ENCODE measurements around the gene RAB17. TPM values are rescaled to one million over a fixed set of nuclear protein-coding genes. Genes with fewer than 3 reads are reported as not detected.

The RAB17 gene
- total RNA-seq, 1 donor from 2014 or later: 4.1 TPM

DNA sequence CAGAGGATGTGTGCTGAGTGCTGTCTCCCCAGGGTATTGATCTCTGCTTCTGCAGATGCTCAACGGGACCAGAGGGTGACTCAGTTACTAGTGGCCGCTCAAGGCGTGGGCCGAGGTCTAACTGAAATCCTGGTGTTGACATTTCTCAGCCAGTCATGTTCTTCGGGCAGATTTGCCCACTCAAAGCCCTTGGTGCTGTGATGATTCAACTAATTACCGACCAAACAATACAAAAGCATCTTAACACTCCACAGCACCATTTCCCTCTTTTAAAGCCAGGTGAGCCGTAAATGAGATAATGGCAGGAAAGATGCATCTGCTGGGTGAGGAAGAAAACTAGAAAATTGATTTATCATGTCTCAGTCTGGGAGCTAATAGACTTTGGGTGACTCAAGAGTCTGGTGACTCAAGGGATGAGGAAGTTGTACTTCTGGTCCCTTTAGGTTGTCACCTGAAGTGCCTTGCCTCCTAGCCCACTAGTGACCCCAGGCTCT, 56.8 kb downstream of the RAB17 start:
- no peak for DNase-seq
- ATAC-seq (ENCODE audit: poor library complexity): no peak
- intact Hi-C loops (cut with DNase I): no loop called here

DNA sequence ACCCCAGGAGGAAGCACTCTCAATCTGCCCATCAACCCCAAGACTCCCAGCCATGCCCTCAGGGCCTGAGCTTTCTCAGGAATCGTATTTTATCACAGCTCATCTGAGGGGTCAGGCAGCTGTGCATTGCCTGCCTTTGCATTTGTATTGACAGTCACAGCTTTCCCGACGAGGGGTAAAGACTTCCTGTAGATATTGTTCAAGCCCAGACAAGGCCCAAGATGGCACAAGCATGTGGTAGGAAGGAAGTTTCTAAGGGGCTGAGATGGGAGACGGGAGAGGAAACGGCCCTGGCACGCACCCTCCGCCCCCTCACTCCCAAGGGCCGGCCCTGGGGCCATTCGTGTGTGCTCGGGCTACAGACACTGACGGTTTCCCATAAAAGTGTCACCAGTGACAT, 58.4 kb downstream of the RAB17 start:
- DNase-seq (no peak), ATAC-seq (ENCODE audit: poor library complexity) (no peak)
- intact Hi-C loops (cut with DNase I): no loop called here

DNA sequence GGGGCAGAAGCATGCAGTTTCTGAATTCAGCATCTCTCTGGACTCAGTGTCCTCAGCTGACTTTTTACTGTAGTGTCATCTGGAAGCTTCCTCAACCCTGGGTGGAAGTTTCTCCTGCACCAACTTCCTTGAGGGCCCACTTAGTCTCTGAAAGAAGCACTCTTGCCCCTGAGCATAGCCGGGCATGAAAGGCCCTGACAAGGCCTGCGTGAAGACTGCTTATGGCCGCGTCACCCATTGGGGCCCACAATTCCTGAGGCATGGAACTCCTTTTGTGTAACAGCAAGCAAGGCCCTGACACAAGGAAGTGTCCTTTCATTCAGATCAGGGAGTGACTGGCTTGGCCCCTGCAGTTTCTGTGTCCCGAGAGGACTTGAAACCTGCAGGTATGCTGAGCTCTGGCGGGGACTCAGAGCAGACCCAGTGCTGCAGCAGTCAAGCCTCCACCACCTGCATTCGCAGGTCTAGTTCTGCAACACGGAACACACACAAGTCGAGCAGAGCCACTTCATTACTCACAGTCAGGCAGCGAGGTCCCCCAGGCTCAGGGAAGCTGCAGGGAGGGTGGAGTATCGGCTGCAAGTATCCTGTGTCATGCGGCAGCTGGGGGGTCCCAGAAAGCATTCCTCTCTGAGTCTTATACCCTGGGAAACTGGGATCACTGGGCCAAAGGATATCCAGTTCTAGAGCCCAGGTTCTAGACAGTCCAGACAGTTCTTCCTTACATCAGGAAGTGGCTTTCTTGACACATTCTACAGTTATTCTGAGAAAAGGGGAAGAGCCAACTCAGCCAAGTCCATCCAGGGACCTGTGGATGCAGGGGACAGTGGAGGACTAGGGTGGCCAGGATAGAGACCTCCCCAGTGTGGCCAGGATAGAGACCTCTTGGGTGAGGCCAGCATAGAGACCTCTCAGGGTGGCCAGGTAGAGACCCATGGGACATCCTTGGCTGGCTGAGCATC, 59.8 kb downstream of the RAB17 start:
- intact Hi-C loops (cut with DNase I): no loop called here
- ATAC-seq (ENCODE audit: poor library complexity): no peak
- no peak for DNase-seq

DNA sequence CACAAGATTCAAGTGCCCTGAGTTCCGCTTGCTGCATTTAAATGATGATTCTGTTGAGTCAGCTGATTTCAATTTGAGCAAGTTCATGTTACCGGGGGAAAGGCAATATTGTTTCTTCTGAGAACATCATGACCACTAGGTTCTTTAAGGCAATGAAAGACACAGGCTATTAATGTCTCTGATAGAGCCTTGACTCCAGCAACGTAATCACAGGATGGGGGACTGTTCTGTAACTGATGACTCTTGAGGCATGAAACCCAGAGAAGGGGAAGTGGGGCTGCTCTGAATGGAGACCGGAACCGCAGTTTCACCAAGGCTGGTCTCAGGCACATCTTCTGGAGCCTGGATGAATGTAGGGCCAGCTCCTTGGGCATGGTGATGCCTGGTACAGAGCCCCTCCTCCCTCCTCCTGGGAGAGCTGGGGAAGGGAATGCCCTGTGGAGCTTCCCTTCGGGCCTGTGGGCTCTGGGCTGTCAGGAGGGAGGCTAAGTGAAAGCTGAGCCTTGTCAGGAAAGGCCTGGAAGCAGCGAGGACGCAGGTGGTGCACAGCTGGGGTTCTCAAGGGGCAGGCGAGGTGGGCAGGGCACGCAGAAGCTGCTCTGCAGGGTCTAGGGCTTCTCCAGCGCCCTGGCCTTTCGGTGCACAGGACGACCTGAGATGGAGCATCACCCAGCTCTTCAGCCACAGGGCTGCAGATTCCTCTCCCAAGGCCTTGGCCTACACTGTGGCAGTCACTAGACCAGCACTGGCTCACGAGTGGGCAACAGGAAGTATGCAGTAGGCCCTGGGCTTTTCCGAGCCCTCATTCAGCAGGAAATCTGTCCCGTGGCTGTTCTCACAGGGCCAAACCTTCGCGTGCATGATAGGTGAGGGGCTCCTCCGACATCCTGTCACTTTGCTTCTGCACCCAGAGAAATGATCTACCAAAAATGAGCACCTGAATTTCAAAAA, 60.8 kb downstream of the RAB17 start:
- intact Hi-C loops (cut with DNase I): no loop called here
- DNase-seq: no peak
- ATAC-seq (ENCODE audit: poor library complexity): no peak

DNA sequence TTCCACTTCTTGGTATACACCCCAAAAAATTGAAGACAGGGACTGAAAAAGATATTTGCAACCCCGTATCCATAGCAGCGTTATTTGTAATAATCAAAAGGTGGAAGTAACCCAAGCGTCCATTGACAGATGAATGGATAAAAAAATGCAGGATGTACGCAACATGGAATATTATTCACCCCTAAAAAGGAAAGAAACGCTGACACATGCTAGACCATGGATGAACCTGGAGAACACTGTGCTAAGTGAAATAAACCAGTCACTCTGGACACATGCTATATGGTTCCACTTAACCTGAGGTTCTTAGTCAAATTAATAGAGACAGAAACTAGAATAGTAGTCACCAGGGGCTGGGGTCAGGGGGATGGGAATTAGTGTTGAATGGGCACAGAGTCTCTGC, 62.8 kb downstream of the RAB17 start:
- intact Hi-C loops (cut with DNase I): no loop called here
- no peak for ATAC-seq (ENCODE audit: poor library complexity)
- no peak for DNase-seq

DNA sequence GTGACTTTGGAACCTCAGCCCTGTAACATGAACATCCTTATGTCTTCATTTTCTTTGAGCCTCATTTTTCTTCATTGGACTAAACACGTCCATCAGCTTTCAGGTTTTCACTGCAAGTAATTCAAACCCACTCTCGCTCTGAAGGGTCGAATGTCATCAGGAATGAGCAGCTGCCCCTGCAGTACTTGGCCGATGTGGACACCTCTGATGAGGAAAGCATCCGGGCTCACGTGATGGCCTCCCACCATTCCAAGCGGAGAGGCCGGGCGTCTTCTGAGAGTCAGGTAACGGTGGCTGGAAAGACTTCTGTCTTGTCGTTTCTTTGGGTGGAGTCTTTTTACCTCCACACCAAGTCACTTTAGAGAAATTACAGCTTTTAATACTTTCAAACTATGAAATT, 63.3 kb downstream of the RAB17 start:
- intact Hi-C loops (cut with DNase I): no loop called here
- no peak for ATAC-seq (ENCODE audit: poor library complexity)
- no peak for DNase-seq

DNA sequence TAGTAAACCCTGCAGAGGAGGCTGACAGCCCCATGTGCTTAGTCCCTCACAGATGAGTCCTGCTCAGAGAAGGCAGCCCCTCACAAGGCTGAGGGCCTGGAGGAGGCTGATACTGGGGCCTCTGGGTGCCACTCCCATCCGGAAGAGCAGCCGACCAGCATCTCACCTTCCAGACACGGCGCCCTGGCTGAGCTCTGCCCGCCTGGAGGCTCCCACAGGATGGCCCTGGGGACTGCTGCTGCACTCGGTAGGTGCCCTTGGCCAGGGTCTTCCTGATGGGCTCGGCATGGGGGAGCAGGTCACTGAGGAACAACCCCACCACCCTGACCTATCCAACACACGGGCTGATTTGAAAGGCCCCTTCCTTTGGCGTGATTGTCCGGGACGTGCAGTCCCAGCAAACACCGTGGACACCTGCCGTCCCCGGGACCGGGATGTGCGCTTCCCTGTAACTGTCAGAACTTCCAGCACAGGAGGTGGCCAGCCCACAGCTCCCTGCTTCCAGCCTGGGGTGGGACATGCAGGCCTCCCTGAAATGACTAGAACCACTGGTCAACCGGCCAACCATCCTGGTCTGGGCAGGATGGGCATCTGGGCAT, 64.9 kb downstream of the RAB17 start:
- ATAC-seq (ENCODE audit: poor library complexity): no peak
- no peak for DNase-seq
- intact Hi-C loops (cut with DNase I): no loop called here

DNA sequence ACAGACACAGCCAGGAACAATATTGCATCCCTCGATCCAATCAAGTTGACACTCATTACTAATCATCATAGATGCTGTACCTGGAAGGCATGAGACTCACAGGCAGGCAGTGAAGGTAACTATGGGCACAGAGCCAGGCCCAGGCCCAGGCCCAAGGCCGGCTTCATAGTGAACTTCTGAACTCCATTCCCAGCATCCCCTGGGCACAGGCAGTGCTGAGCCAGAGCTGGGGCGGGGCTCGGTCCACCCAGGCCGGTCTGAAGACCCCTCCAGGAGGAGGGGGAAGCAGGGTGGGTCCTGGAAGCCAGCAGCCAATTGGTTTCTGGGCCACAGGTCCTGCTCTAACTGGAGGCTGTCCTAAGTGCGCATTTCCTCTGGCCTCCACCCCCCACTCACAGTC, 65.9 kb downstream of the RAB17 start:
- DNase-seq: no peak
- intact Hi-C loops (cut with DNase I): no loop called here
- no peak for ATAC-seq (ENCODE audit: poor library complexity)

Other genes with a start within 250 kb of the RAB17 start
- gene COL6A3, start 176.6 kb downstream of the RAB17 start, total RNA-seq: 64.9 TPM
- gene MLPH, start 103.5 kb downstream of the RAB17 start, total RNA-seq: 80.9 TPM
- not detected for gene PRLH, start 24.2 kb downstream of the RAB17 start, total RNA-seq
- gene LRRFIP1, start 36.9 kb upstream of the RAB17 start, total RNA-seq: 88.5 TPM
- gene RBM44, start 208.0 kb upstream of the RAB17 start, total RNA-seq: 0.38 TPM